NCI-H524 (cell line): ENCODE results near the gene RAD51B.

Source experiments
- DNase-seq, 2 experiments: peaks; one replicate each; lab custom pipeline; 2025; lab: John Stamatoyannopoulos, UW

The RAD51B gene

DNA sequence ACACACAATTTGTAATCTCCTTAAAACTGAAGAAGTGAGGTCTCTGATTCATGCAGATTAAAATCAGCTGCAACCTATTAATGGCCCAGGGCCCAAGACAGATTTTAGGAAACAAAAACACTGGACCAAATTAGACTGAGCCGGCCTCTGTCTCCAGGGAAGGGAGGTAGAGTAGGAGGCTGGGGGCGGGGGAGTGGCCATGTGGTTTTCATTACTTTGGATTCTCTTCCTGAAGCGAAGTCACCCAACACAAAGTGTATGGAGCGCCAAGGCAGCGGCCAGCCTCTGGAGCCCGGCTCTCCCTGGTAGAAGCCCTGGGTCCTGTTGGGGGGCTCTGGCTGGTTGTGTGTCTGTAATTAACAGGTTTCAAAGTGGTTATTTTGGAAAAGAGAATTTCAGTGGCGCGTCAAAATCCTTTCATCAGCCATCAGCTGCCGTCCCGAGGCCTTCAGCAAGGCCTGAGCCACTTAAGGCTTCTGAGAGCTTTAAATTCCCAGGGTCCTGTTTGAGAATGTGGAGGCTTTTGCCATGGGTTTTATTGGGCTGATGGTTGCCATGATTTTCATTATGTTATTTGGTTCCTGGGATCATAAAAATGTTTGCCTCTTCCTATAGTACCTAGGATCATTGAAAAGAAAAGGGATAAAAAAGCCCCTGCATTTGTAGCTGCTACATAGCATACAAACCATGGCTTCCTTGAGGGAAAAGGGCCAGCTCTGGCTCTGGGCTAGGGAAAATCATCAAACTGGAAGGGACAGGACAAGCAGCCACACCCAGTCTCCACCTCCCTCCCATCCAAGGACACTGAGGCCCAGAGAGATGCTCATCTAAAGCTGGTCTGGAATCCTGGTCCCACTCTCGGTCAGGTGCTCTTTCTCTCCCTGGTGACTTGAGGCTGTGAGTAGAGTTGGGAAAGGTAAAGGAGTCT, 690.9 kb downstream of the RAD51B start:
- DNase-seq, result no peak

DNA sequence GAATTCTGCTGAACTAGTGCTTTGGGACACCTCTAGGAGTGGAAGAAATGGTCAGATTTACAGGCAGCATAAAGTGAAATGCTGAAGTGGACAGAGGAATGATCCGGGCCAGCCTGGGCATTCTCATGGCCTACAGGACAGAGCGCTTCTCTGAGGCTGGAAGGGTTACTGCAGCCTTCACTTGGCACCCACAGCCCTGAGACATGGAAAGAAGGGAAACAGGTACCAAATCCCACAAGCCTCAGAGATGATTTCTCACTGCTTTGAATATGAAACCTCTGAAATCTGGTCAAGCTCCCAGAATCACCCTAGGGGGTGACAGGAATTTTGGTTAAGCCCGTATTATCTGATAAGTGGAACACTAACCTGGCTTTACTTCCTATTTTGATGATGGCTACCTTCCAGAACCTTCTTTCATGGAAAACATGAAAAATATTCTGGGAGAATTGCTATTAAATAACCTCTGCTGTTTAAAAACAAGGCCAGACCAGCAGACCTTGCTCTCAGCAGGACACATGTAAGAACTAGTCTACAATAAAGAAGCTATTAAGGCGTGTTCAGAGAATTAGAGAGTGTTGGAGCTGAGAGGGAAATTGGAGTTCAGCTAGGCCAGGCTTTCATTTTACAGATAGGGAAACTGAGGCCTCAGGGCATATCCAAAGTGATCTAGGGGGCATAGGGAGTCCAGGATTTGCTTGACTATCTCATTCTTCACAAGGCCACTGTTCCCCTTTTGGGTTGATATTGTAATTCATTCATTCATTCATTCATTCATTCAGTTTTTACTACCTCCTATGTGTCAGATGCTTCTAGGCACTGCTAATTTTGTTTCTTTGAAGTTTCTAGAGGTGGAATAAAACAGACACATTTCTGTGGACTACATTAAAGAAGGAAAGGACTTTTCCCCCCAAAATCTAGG, 691.8 kb downstream of the RAD51B start:
- no peak for DNase-seq

- no peak for DNase-seq
These were observed 692.5 kb downstream of the RAD51B start for GRCh38 chr14:68512088-68512487.

GRCh38 chr14:68513137-68513536, 693.6 kb downstream of the RAD51B start:
- no peak for DNase-seq

GRCh38 chr14:68513838-68514607, 694.4 kb downstream of the RAD51B start:
- no peak for DNase-seq

DNA sequence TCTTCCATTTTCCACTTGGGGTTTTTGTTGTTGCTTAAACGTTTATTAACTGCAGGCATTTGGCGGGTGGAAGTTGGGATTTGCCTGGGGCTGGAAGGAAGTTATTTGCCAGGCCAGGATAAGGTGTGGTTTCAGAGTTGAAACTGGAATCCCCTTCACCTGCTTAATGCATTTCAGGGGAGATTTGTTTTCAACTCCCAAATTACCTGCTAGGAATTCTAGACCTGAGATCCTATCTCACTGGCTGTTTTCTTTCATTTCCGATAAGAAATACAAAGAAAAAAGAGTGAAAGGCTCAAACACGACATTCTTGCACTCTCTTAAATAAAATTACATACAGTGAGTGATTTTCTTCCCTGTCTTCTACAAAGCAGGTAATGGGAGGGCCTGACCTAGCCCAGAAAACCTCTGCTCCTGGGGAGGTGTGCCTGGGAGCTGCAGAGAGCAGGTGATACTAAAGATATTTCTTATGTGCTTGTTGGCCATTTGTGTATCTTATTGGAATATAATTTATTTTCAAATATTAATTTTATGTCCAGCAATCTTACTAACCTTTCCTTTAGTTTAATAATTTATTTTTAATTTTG, 695.1 kb downstream of the RAD51B start:
- no peak for DNase-seq

DNA sequence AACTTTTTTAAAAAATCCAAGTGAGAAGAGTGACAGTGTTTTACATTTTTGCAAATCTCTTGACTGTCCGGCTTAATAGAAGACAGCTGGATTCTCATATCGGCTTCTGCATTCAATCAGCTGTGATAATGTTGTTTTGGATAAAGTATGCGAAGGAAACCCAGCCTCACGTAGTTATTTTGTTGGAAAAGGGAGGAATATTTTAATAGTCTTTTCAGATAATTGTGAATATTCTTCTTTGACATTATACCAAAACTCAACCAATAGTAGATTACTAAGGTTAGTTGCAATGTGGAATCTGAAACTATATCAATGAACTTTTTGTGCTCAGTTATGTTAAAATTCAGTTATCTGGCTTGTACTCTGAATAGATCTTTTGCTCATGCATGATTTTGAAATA, 696.8 kb downstream of the RAD51B start:
- DNase-seq, result no peak

DNA sequence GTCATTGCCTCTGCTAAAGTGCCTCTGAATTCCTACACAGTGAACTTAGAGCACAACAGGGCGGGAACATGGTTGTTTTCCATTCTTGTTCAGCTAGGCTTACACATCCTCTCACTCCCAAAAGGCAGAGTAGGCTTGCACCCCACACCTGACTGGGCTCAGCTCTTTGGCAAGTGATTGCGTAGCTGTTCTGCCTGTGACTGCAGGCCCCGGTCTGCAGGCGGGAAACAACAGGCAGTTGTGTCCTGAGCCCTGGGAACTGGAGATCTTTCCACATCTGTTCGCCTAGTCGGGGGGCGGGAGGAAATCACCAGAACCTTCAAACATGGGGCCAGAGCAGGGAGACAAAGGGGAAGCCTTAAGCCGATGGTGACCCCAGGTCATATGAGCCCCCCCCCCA, 698.6 kb downstream of the RAD51B start:
- no peak for DNase-seq

GRCh38 chr14:68518761-68519670, 699.4 kb downstream of the RAD51B start:
- DNase-seq, result no peak

DNA sequence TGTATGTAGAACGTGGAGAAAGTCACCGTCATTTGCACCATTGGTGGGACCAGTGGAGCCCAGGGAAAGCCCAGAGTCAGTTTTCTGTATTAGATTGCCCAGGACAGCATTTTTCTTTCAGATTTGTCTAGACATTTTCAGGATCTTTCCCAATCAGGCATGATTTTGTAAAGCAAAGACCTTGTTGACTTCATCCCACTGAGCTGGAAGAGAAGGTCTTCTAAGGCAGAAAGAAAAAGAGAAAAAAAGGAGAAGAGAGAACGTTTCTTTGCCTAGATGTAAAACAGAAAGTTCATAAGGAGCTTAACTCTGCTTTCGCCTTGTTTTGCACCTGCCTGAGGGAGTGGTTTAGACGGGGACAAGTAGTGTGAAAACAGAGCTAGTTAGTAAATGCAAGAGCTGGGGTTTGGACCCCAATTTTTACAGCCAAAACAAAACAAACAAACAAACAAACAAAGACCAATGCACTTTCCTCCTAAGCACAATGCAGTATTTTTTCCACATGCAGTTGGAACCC, 700.1 kb downstream of the RAD51B start:
- no peak for DNase-seq

DNA sequence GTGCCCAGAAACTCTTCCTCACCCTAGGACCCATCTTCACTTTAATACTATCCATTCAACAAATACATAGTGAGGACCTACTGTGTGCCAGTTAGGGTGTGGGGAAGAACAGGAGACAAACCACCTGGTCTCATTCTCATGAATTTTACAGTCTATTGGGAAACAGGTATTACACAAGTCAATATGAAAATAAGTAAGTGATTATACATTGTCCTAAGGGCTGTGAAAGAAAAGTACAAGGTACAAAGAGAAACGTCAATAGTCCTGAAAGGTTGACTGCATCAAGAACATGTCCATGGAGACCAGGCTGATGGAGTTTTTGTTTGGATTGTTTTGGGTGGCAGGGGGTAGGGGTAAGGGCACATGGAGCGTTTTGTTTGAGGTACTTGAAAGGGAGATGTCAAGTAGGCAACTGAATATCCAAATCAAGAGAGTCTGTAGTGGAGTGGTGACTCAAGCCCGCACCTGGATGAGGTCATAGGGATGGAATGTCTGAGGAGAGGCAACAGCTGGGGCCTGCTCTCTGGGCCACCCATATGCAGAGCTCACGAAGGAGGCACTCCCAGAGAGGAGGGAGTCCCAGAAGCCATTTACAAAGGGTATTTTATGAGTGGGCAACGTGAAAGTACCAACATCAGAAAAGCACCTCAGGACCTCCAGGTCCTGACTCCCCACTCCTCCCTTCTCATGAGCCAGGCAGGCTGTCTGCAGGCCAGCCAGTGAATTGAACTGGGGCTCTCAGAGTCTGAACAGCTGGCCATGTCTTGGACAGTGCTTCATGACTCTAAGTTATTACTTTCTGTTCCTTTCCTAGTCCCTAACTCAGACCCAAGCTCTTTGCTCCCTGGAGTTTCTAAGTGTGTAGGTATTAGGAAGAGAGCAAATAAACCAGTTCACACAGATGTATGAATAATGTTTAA, 701.3 kb downstream of the RAD51B start:
- peak in 1 of 2 experiments; percentile 43 for DNase-seq

DNA sequence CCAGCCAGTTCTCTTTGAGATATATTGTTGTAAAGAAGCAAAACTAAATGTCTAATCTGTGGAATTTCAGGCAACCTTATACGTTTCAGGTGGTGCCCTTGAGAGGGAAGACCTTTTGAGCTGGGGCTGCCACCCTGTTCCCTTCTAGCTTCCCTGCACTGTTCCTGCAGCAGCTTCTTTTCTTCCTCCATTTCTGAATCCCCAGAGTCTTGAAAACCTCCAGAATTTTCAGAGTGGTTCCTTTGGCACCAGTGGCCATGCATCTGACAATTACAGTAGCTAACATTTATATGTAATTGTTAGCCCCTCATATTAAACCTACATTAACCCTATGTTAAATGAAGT, 702.0 kb downstream of the RAD51B start:
- DNase-seq, result no peak

GRCh38 chr14:68521961-68522509, 702.5 kb downstream of the RAD51B start:
- DNase-seq, result no peak

GRCh38 chr14:68522510-68523325, 703.1 kb downstream of the RAD51B start:
- no peak for DNase-seq

DNA sequence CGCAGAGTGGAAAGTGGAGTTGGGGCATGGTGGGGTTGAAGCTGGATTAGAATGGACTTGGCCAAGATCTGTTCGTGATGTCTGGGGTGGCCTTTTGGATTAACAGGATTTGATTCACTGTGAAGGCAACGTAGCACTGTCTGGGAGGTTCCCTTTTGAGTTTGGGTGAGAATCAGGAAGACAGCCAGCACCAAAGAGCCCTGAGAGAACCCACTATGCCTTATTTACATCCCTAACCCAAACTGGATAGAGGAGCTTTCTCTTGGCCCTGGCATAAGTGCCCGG, 703.7 kb downstream of the RAD51B start:
- no peak for DNase-seq

- peak in 1 of 2 experiments; percentile 11 for DNase-seq
These were observed 704.6 kb downstream of the RAD51B start for GRCh38 chr14:68523989-68524725.

- no peak for DNase-seq
These were observed 705.9 kb downstream of the RAD51B start for GRCh38 chr14:68525516-68525915.
